SH-SY5Y (cell line): ENCODE results near the gene RSRC1.

Source experiments
- GATA2 ChIP-seq: IDR thresholded peaks from 2 replicates; pipeline ENCODE4 v1.6.1; 2011; ENCODE audit warnings: mild to moderate bottlenecking, low read depth, low read length
- GATA3 ChIP-seq: IDR thresholded peaks from 2 replicates; pipeline ENCODE4 v1.6.1; 2011; ENCODE audit warnings: low read depth, mild to moderate bottlenecking, low read length, moderate library complexity

Gene RSRC1

GRCh38 chr3:158097081-158097592 is 12.8 kb upstream of the RSRC1 start:
- no peak for TF ChIP-seq GATA3
- TF ChIP-seq GATA2 = no peak

GRCh38 chr3:158097593-158098308 is 12.1 kb upstream of the RSRC1 start:
- TF ChIP-seq GATA3 (no peak), GATA2 (no peak)

GRCh38 chr3:158098309-158098639 is 11.6 kb upstream of the RSRC1 start:
- TF ChIP-seq GATA3 (no peak), GATA2 (no peak)

GRCh38 chr3:158098834-158099424 is 11.0 kb upstream of the RSRC1 start:
- no peak for TF ChIP-seq GATA3
- TF ChIP-seq GATA2 = no peak

- TF ChIP-seq GATA2 (no peak), GATA3 (no peak)
Observed at GRCh38 chr3:158100681-158101080, 9.2 kb upstream of the RSRC1 start.

GRCh38 chr3:158101335-158102241 is 8.3 kb upstream of the RSRC1 start:
- TF ChIP-seq GATA2 (no peak), GATA3 (no peak)

GRCh38 chr3:158102242-158103080 is 7.4 kb upstream of the RSRC1 start:
- TF ChIP-seq GATA3 = no peak
- TF ChIP-seq GATA2 = no peak

GRCh38 chr3:158103081-158103886 is 6.6 kb upstream of the RSRC1 start:
- TF ChIP-seq GATA2 = no peak
- TF ChIP-seq GATA3 = no peak

- TF ChIP-seq GATA3 = no peak
- TF ChIP-seq GATA2 = no peak
Observed at GRCh38 chr3:158103887-158104327, 6.0 kb upstream of the RSRC1 start.

- no peak for TF ChIP-seq GATA3
- no peak for TF ChIP-seq GATA2
Observed at GRCh38 chr3:158104431-158104921, 5.4 kb upstream of the RSRC1 start.

- TF ChIP-seq GATA2 (no peak), GATA3 (no peak)
Observed at GRCh38 chr3:158105119-158105709, 4.7 kb upstream of the RSRC1 start.

- no peak for TF ChIP-seq GATA3
- no peak for TF ChIP-seq GATA2
Observed at GRCh38 chr3:158105710-158106253, 4.1 kb upstream of the RSRC1 start.
